Putamen (tissue), 1 donor: ENCODE measurements around the gene SERPINC1.
"Not testable (repeated sequence)": the region's sequence is repeated elsewhere in the genome, so short reads cannot be mapped to it uniquely, and the experiment has no call there.

Experiments used
- DNase-seq: peaks from one replicate; pipeline ENCODE4 v3.0.0-alpha.2; 2016; ENCODE audit warnings: low spot score

SERPINC1 gene

DNA sequence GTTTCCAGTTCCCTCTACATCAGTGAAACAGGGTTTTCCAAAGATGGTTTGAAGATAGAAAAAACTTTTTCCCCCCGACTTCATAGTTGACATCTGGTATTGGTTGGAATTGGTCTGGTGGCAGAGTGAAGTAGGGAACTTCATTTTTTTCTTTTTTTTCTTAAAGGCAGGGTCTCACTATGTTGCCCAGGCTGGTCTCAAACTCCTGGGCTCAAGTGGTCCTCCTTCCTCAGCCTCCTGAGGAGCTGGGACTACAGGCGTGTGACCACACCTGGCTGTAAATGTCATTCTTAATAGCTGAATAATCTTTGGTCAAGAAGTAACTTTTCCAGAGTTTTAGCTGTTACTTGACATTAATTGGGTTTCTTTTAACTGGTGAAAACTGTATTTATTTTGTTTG, 27.2 kb downstream of the SERPINC1 start:
- DNase-seq = no peak

DNA sequence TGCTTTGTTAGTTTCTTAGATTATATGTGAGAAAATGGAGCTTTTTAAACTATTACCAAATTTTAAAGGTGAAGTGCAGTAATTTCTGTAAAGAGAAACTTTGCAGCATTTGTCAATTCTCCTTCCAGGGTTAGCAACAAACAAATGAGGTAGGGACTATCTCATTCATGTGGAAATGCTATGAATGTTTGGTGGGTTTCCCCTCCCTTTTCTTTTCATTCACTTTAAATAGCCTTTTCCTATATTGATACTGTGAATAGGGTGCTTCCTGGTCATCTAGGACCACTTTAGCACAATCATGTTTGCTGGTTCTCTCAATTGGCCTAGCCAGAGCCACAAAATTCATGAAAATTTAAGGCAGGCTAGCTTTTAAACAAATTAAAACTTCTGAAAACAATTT, 28.4 kb downstream of the SERPINC1 start:
- no peak for DNase-seq

DNA sequence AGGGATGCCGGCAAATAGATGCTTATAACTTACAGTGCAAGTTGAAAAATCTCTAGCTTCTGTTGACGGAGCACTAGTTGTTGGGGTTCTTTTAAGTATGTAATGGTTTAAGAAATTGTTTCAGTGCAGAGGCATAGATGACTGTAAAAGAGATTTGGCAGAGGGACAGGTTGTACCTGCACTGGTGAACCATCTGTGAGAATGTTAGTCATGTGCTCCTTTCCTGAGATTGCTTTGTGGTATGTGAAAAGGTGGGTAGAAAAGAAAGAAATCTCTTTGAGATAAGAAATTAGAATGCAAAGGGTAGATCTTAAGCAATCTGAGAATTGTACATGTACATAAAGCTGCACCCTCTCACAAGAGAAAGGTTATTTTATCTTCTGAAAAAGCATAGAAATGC, 29.5 kb downstream of the SERPINC1 start:
- DNase-seq = no peak

DNA sequence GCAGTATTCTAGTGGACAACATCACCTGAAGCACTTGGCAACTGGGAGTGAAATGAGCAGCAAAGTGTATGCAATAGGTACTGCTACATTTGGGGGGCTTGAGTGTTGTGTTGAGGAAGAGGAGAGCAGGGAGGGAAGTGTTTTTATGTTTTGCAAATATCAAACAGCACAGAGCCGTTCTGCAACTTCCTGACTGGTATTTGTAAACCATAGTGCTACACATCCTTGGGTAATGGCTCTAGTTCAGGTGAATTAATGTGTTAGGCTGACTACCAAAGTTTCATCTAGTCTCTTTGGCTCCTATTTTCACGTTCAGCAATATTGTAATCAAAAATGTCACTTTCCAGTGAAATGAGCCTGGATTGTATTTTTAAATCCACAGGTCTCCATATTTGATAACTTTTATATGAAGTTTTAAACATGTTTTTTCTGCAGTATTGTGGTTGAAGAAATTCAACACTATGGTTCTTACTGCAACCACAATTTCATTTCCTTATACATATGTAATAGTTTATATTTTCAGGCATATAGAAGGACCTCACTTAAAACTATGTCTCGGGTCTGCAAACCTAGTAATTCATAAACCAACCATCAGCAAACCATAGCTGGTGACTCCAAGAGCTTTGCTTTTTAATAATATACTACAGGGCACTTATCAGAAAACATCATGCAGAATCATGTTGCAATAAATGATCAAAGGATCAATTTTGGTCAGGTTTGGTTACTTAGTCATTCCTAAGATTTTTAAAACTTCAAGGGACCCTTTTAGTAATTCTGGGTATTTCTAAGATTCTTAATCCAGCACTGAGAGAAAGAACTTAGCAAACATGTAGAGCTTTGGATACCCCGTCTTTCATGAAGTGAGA, 30.1 kb downstream of the SERPINC1 start:
- DNase-seq = no peak

DNA sequence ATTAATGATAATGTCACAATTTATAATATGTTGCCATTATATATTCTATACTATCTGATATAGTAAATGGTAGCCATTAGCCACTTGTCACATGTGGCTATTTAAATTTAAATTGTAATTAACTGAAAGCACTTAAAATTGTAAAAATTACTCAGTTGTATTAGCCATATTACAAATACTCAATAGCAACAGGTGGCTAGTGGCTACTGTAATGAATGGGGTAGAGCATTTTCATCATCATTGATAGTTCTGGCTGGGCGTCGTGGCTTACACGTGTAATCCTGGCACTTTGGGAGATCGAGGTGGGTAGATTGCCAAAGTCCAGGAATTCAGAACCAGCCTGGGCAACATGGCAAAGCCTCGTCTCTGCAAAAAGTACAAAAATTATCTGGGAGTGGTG, 32.4 kb downstream of the SERPINC1 start:
- DNase-seq = no peak

DNA sequence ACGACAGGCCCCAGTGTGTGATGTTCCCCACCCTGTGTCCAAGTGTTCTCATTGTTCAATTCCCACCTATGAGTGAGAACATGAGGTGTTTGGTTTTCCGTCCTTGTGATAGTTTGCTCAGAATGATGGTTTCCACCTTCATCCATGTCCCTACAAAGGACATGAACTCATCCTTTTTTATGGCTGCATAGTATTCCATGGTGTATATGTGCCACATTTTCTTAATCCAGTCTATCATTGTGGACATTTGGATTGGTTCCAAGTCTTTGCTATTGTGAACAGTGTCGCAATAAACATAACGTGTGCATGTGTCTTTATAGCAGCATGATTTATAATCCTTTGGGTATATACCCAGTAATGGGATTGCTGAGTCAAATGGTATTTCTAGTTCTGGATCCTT, 36.0 kb downstream of the SERPINC1 start:
- DNase-seq = not testable (repeated sequence)

DNA sequence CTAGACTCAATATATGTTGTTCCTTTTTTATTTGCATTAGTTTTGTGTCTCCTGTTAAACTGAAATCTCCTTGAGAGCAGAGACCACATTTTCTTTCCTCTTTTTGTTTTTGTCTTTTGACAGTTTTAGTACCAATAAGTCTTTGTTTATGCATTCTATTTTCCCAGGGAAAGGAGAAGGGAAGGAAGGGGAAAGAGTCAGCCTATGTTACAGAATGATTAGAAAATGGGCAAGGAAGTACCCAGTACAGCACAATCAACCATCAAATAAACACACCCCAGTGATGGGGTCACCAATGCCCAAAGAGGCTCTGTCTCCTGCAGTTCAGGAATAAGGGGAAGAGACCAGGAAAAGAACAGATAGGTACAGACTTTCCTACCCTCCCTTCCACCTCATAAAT, 38.9 kb downstream of the SERPINC1 start:
- no peak for DNase-seq

DNA sequence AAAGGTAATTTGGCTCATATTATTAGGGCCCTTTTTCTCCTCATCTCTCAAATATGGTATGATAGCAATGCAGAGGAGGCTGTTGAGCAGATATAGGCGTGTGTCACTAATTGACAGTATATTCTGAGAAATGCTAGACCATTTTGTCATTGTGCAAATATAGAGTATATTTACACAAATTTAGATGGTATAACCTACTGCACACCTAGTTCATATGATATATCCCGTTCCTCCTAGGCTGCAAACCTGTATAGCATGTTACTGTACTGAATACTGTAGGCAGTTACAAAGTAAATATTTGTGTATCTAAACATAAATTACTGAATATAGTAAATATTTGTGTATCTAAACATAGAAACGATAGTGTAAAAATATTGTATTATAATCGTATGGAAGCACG, 40.4 kb downstream of the SERPINC1 start:
- DNase-seq = no peak

DNA sequence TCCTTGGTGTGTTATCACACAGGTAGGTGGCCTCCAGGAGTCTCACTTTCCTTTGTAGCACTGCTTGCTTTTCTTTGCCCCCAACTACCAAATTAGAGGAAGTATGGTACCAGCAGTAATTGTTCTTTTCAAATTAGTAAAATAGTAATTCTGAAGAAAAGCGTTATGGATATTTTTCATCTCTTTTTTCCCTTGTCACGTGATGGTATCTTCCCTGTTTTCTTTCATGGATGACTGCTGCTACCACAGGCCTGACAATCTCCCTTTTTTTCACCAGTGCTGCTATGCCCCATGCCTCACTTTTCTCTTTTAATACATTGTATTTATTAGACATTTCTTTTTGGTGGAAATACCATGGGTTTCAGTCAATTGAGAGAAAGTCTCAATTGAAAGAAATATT, 45.6 kb downstream of the SERPINC1 start:
- DNase-seq = no peak

DNA sequence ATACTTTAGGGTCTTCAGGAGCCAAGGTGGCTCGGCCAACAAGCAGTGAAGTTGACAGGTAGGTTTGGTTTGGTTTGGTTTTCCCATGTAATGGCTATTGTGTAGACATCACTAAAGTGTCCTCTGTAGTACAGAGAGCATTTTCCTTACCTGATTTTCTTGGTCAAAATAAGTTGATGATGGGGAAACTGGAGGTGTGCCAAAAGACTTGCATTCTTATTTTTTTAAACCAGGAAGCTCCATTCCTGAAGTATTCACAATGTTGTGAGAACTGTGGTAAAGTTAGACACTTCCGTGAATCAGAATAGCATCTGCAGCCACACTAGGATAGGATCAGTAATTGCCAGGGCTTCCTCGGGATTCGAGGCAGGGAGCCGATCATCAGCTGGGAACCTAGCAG, 46.0 kb downstream of the SERPINC1 start:
- no peak for DNase-seq

DNA sequence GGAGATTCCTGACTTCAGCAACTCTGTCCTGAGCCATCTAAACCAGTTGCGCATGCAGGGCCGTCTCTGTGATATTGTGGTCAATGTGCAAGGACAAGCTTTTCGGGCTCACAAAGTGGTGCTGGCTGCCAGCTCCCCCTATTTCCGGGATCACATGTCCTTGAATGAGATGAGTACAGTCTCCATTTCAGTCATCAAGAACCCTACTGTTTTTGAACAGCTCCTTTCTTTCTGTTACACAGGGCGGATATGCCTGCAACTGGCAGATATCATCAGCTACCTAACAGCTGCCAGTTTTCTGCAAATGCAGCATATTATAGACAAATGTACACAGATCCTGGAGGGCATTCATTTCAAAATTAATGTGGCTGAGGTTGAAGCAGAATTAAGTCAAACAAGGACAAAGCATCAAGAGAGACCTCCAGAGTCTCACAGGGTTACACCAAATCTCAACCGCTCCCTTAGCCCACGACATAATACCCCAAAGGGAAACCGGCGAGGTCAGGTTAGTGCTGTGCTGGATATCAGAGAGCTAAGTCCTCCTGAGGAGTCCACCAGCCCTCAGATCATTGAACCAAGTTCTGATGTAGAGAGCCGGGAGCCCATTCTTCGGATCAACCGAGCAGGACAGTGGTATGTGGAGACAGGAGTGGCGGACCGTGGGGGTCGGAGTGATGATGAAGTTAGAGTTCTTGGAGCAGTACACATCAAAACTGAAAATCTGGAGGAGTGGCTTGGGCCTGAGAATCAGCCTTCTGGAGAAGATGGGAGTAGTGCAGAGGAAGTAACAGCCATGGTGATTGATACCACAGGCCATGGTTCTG, 46.7 kb downstream of the SERPINC1 start:
- DNase-seq = peak; percentile 60

DNA sequence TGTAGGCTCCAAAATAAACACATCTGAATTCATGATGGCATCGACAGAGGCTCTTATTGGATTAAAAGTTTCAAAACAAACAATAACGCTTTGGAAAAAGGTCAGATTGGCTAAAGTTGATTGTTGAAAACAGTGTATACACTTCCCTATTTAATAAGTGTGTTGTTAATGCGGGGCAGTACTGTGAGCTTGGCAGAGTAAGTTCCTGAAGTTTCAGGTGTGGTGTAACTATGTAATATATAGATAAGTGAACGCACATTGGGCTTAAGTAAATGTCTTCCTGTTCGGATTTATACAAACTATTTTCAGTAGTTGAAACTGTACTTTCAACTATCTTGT, 48.1 kb downstream of the SERPINC1 start:
- no peak for DNase-seq

DNA sequence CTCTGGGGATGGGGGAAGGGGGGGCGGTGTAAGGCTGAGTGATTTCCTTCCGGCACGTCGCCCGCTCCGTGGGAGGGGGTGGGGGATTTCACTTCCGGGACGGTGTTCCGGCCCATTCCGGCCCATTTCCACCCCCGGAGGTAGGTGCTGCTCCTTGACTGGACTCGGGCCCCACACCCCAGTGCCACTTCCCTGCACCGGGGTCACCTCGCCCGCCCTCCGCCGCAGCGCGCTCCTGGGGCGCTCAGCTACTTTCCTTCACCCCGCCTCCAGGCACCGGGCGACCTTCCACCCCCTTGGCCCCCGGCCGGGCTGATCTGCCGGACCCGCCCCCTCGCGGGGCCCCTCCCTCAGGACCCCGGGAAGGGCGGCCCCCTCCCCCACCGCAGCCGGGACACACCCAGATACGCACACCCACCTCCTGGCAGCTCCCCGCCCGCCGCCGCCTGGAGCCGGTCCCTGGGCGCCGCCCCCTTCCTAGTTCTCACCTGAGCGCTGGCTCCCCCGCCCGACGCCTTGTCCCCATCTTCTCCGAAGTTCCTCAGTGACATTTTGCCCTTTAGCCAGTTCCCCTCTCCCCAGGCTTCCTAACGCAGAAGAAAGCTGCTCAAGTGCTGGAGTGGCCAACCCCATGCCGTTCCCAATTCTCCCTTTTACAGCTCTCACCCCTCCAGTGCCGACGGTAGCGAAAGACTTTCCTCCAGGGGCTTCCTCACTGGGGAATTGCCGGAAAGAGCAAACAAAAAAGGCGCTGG, 48.7 kb downstream of the SERPINC1 start, which contains the start of gene ZBTB37:
Gene ZBTB37 (plus strand): TSS at position 115 of the 755 bp plus-strand sequence. CDS start 1,846 bp downstream, outside the sequence.
- peak; percentile 64 for DNase-seq

DNA sequence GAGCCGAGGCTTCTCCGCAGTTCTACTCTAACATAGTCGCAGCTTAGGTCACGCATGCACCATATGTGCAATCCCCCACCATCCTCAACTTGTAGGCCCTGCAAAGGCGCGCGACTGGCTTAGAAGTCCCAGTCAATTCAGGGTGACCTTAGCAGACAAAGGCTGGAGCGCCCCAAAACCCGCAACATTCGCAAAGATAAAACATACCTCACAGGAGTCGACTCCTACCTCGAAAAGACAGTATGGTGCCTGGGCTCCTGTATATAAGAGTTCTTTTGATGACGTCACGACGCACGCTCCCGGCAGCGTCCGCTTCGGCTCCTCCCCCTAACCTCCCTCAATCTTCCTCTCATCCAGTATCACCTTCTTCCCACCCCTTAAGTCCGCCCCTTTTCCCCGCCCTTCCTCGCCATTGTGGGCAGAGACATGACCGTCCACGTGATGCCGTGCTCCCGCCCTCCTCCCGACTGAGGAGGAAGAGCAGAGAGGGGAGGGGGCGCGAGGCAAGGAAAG, 49.3 kb downstream of the SERPINC1 start, which contains the start of gene GAS5:
Gene GAS5 (minus strand): TSS at position 237 of the 513 bp plus-strand sequence.
- DNase-seq = peak; percentile 99

DNA sequence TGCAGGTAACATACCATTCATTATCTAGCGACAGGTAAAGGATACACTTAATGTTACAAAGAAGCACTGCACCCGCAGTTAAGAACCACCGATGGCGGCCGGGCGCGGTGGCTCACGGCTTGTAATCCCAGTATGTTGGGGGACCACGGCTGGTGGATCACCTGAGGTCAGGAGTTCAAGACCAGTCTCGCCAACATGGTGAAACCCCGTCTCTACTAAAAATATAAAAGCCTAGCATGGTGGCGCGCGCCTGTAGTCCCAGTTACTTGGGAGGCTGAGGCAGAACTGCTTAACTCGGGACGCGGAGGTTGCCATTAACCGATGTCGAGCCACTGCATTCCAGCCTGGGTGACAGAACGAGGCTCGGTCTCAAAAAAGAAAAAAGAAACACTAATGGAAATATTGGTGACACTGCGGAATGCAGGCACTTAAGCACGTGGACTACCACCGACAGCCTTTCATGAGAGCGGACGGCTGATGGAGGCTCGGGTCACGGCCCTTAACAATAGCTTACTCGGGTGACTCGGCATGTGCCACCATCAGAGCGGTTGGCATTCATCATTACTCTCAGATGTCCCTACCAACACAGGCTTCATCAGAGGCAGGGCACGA, 49.9 kb downstream of the SERPINC1 start:
- DNase-seq = no peak

DNA sequence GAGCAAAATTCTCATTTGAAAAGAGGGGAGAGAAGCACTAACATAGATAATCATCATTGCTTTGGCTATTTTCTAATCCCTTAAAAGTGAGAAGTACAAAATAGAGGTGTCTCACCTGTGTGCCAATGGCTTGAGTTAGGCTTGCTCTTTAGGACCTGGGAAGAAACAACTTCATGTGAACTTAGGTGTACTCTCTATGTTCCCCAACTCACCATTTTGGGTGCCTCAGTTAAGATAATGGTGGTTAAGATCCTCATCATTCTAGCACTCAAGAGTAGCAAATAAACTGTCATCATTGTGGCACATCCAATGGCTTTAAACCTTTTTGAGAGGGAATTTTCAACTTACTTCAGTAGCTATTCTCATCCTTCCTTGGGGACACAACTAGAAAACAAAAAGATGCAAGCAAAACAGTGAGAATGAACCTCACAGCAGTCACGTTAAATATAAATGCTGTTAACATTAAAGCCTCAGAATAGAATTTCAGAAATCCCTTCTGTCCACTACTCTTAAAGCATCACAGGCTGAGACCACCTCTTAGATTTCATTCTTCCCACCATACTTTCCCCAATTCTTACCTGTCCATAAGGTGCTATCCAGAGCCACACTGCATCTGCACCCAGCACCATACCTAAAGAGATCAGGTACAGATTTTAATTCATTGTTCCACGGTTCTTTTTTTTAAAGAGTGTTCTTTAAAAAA, 50.6 kb downstream of the SERPINC1 start:
- no peak for DNase-seq

DNA sequence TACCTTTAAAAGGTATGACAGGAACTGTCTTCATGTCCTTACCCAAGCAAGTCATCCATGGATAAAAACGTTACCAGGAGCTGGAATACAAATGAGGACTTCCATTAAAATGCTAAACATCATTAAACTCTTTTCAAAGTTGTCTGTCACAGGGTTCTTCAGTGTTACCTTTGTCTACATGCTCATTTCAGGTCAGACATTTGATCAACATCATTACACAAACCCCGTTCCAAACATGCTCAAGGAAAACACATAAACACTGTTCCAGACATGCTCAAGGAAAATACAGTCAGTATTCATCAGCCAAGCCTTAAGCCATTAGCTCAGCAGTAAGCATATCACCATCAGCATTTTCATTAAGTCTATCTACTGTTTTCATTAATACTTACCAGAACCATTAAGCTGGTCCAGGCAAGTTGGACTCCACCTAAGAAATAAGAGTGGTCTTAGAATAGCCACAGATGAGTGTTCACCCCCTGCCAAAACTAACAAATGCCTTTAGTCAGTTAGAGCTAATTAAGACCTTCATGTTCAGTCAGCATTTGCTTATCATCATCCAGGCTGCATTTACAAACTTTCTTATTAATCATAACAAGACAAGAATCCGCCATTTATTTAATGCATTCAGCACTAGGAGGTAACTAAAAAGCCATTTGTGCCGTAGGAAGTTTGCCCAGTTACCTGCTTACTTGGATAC, 51.5 kb downstream of the SERPINC1 start:
- no peak for DNase-seq

DNA sequence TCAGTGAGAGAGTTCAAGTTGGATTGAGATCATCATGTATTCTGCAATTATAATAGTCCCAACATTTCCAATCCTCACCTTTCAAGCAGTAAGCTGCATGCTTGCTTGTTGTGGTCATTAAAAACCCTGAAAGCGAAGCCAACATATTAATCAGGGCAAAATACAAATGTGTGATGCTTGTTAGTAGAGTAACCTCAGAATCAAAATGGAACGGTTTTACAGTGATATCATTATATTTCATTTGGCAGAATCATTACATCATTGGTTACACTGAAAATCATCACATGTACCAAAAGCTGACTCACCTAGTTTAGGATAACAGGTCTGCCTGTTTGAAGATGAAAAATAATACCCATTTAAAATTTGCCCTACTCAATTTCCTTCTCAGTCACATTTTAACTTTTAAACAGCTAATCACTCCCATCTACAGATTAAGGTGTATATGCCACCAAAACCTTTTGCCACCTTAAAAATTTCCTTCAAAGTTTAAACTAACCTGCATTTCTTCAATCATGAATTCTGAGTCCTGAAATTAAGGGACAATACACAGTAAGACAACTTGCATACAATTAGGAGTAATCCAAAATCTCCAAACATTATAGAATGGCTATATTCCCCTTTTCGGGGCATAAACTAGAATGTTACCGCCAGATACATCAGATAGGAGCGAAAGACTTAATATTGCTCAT, 52.8 kb downstream of the SERPINC1 start:
- no peak for DNase-seq

DNA sequence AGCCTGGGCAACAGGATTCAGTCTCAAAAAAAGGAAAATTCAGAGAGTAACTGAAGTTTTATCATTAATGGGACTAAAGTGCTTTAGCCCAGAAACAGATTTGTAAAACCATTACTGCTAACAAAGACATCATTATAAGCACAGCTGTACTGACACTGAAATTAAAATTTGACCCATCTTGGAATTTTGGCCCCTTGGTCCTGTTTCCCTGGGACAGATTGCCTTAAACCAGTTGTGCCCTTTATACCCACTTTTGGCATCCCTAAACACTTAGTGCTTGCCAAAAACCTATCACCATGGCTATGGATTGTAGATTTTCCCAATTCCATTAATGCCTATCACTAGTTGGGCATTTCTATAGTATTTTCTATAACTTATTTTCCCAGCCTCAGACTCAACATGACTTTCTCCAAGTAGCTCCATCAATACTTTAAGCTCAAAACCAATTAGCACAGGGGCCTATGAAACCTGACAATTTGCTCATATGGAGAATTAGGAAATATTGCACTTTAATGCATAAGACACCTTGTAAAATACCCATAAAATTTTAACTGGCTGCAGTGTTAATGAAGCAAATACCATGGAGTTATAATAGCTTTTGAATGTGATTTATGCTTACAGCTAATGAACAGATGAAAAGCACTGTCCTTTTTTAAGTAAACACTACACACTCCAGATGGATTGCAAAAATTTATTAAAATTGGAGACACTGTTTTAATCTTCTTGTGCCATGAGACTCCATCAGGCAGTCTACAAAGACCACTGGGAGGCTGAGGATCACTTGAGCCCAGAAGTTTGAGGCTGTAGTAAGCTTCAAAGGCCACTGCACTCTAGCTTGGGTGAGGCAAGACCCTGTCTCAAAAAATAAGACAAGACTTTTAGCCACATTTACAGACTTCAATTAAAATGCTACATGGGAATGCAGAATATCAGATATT, 53.6 kb downstream of the SERPINC1 start:
- DNase-seq = no peak
